Tibial nerve (tissue), 3 donors: ENCODE data around the gene ZNF662.

ENCODE experiments used
- CTCF ChIP-seq, 5 experiments: fragments of 200-600 bp in 3 of 5; fragments of 450-650 bp in 2 of 5; sonication (generic) in 3 of 5; IDR thresholded peaks; one replicate each; pipeline ENCODE4 v1.5.1; 2016 to 2019; ENCODE audit warnings: antibody characterized with exemption in 5 of 5, mild to moderate bottlenecking in 3 of 5, moderate library complexity in 2 of 5
- POLR2A ChIP-seq, 2 donors: fragments of 450-650 bp; IDR thresholded peaks; one replicate each; pipeline ENCODE4 v1.6.1; 2017; ENCODE audit warnings: antibody characterized with exemption in 2 of 2, mild to moderate bottlenecking in 2 of 2, moderate library complexity in 2 of 2

- TF ChIP-seq CTCF (IDR thresholded peaks at IDR 0.05) (no peak), POLR2A (IDR thresholded peaks at IDR 0.05) (no peak)
Measured at GRCh38 chr3:42880183-42880582, 25.8 kb upstream of the ZNF662 start.
